ENCODE data around the gene USP37. TPM values are rescaled to one million over a fixed set of nuclear protein-coding genes. Genes with fewer than 3 reads are reported as not detected.

USP37 gene, protein sequence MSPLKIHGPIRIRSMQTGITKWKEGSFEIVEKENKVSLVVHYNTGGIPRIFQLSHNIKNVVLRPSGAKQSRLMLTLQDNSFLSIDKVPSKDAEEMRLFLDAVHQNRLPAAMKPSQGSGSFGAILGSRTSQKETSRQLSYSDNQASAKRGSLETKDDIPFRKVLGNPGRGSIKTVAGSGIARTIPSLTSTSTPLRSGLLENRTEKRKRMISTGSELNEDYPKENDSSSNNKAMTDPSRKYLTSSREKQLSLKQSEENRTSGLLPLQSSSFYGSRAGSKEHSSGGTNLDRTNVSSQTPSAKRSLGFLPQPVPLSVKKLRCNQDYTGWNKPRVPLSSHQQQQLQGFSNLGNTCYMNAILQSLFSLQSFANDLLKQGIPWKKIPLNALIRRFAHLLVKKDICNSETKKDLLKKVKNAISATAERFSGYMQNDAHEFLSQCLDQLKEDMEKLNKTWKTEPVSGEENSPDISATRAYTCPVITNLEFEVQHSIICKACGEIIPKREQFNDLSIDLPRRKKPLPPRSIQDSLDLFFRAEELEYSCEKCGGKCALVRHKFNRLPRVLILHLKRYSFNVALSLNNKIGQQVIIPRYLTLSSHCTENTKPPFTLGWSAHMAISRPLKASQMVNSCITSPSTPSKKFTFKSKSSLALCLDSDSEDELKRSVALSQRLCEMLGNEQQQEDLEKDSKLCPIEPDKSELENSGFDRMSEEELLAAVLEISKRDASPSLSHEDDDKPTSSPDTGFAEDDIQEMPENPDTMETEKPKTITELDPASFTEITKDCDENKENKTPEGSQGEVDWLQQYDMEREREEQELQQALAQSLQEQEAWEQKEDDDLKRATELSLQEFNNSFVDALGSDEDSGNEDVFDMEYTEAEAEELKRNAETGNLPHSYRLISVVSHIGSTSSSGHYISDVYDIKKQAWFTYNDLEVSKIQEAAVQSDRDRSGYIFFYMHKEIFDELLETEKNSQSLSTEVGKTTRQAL
- 45.0 and 45.5 TPM in 2 replicates for total RNA-seq

DNA sequence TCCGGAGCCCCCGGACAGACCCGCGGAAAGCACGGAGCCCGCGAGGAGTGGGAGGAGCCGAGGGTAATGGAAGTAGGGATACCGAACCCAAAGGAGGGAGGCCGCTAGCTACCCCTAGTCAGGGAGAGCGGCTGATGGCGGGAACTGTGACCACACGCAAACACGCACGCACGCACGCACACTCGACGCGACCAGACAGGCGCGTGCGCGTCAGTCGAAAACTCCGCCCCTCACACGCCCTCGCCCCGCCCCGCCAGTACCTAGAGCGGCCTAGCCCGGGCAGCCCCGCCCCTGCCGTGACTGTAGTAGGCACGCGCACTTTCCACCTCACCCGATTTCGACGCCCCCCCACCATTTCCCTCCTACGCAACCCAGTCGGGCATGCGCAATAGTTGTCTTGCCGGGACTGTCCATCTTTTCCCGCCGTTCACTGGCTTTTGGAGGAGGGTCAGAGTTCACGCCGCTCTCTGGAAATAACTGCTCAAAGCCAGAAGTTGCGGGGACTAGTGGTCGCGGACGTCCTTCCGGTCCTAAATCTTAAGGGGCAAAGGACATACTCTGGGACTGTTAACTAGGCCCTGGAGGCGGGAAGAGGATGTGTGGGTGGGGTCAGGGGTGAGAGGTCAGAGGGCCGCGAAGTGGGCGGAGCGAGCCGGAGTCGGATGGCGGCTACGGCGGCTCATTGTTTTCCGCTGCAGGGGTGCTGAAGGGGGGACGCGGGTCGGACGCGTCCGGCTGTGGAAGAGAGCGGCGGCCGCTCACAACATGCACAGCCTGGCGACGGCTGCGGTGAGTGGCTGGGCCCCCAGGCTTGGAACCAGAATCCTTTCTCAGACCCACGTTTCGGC, at the start of gene USP37, which contains the start of gene CNOT9:
Gene USP37, minus strand, starts transcription at position 162 of the 848 bp plus-strand sequence. CDS start 9,698 bp downstream, outside the sequence.
Gene CNOT9, plus strand, starts transcription at position 650 of the 848 bp plus-strand sequence. Its CDS starts 116 bp downstream, at position 766.
- DNase-seq = peak; percentile 100
- H3K27ac Mint-ChIP-seq = peak within 1 kb of the TSS; percentile 100
- no peaks in the 10 kb centered on the region for H3K9me3 Mint-ChIP-seq
- intact Hi-C loops (cut with micrococcal nuclease) = loop anchor here (1.0 to 5.0 kb wide), 13 partner anchors 14 to 684 kb away; partner anchors contain the start of genes AAMP, ARPC2, BCS1L and CNPPD1
- peak within 1 kb of the TSS; percentile 93 for H3K4me3 Mint-ChIP-seq
- no peaks in the 10 kb centered on the region for H3K27me3 Mint-ChIP-seq
- H3K36me3 Mint-ChIP-seq (ENCODE audit: low read depth) = peaks cover 56% of the 10 kb centered on the region
- peaks cover 52% of the 10 kb centered on the region for H3K4me1 Mint-ChIP-seq

DNA sequence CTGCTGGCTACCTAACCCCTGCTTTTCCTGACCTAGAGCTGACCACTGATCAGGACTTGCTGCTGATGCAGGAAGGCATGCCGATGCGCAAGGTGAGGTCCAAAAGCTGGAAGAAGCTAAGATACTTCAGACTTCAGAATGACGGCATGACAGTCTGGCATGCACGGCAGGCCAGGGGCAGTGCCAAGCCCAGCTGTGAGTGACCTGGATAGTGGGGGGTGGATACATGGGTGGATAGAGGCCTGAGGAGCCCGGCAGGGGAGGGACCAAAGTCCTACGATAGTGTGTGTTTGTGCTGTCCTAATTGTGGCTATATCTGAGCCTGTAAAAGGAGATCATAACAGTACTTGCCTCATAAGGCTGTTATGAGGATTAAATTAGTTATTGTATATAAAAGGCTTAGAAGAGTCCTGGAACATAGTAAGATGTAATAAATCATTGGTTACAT, 47.7 kb upstream of the USP37 start:
- Mint-ChIP-seq H3K27ac (no peak overlapping the region), H3K27me3 (peaks cover 3% of the 10 kb centered on the region), H3K36me3 (ENCODE audit: low read depth) (no peaks in the 10 kb centered on the region), H3K9me3 (no peaks in the 10 kb centered on the region), H3K4me1 (no peaks in the 10 kb centered on the region), H3K4me3 (no peak overlapping the region)
- intact Hi-C loops (cut with micrococcal nuclease) = no loop called here
- DNase-seq = no peak

DNA sequence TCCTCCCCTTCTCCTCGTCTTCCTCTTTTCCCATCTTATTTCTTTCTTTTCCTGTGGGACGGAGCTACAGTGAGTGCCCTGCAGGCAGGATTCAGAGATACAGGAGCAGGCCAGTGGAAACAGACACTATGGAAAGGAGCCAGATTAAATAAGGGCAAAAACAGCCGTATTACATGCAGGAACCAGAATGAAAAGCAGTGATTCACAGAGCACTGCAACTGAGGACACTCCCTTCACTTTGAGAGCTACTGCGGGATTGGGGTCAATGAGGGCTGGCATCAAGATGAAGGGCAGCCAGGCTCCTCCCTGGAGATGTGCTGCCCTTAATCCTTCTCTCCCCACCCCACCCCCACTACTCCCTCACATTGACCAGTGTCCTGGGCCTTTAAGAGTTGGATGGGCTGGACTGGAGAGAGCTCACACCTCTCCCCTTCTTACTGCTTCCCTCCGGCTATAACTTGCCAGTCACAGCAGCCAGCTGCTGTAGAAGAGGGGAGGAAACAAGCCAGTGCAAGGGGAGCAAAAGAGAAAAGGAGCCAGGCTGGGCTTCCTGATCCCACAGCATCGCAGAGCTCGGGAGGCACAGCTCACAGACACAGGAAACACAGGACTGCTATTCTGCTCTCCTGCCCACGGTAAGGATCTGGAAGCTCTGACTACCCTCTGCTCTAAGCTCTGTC, 39.4 kb upstream of the USP37 start, which contains the start of gene PLCD4:
Gene PLCD4, plus strand, starts transcription at position 464 of the 680 bp plus-strand sequence. CDS start 7,841 bp downstream, outside the sequence.
- Mint-ChIP-seq H3K4me1 (no peaks in the 10 kb centered on the region), H3K27ac (no peak within 1 kb of the TSS), H3K36me3 (ENCODE audit: low read depth) (no peaks in the 10 kb centered on the region), H3K4me3 (no peak within 1 kb of the TSS), H3K27me3 (peaks cover 14% of the 10 kb centered on the region), H3K9me3 (no peaks in the 10 kb centered on the region)
- DNase-seq = no peak
- intact Hi-C loops (cut with micrococcal nuclease) = no loop called here

DNA sequence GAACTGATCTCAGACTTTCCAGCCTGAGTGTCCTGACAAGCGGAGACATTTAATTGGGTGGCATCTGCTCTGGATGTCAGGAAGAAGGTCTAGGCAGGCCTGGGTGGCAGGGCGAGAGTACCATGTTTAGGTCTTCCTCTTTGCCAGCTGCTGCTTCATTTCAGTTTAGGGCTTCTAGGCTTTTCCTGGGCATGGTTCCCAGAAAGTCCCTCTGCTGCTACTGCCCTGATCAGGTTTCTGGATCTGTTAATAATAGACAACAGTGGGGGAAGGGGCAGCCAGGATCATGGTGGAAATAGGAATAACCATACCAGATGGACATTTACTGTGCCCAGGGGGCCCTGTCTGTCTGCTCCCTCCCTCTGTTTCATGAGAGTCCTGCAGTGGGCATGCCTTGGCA, 37.3 kb upstream of the USP37 start:
- Mint-ChIP-seq H3K4me3 (no peak overlapping the region), H3K9me3 (no peaks in the 10 kb centered on the region), H3K27me3 (peaks cover 11% of the 10 kb centered on the region), H3K4me1 (no peaks in the 10 kb centered on the region), H3K36me3 (ENCODE audit: low read depth) (no peaks in the 10 kb centered on the region), H3K27ac (no peak overlapping the region)
- DNase-seq = no peak
- intact Hi-C loops (cut with micrococcal nuclease) = no loop called here

DNA sequence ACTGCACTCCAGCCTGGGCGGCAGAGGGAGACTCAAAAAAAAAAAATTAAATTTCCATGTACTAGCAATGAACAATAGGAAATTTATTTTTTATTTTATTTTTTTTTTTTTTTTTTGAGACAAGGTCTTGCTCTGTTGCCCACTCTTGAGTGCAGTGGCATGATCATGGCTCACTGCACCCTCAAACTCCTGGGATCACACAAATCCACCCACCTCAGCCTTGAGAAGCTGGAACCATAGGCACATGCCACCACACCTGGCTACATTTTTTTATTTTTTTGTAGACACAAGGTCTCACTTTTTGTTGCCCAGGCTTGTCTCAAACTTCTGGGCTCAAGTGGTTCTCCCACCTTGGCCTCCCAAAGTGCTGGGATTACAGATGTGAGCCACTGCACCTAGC, 17.4 kb upstream of the USP37 start:
- Mint-ChIP-seq H3K27me3 (no peaks in the 10 kb centered on the region), H3K4me1 (peaks cover 22% of the 10 kb centered on the region), H3K4me3 (no peak overlapping the region), H3K36me3 (ENCODE audit: low read depth) (peaks cover 62% of the 10 kb centered on the region), H3K27ac (no peak overlapping the region), H3K9me3 (no peaks in the 10 kb centered on the region)
- DNase-seq = no peak
- intact Hi-C loops (cut with micrococcal nuclease) = no loop called here

DNA sequence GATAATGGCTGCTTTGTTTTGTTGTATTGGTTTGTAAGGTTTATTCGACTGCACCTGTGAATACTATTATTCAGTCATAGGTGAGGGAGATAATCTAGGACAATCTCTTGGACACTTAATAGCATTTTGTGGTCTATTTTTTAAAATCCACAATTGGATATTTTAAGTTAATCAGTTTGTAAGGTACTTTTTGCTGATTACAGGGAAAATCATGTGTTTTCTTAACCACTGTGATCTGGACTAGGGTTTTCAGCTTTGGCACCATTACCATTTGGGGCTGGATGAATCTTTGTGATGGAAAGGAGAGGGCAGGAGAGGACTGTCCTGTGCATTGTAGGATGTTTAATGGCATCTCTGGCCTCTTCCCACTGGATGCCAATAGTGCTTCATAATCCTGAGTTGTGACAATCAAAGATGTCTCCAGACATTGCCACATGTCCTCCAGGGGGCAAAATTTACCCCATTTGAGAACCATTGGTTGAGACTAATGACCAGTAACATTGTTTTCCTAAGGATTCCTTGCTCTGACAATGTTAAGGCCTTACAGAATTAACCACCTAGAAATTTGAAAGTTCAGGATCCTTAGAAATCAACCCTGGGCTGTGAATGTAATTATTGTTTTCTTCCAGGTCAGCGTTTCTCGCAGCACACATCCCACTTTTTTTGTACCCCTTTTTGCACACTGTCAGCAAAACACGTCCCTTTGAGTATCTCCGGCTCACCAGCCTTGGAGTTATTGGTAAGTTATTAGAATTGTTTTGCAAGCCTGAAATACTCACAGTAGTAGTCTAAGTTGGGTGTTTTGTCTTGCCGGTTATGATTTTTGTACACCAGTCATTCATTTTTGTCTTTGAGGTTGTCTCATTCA, 16.1 kb upstream of the USP37 start:
- Mint-ChIP-seq H3K36me3 (ENCODE audit: low read depth) (peaks cover 56% of the 10 kb centered on the region), H3K27me3 (no peaks in the 10 kb centered on the region), H3K4me1 (peaks cover 26% of the 10 kb centered on the region), H3K4me3 (no peak overlapping the region), H3K27ac (no peak overlapping the region), H3K9me3 (no peaks in the 10 kb centered on the region)
- intact Hi-C loops (cut with micrococcal nuclease) = no loop called here
- no peak for DNase-seq

DNA sequence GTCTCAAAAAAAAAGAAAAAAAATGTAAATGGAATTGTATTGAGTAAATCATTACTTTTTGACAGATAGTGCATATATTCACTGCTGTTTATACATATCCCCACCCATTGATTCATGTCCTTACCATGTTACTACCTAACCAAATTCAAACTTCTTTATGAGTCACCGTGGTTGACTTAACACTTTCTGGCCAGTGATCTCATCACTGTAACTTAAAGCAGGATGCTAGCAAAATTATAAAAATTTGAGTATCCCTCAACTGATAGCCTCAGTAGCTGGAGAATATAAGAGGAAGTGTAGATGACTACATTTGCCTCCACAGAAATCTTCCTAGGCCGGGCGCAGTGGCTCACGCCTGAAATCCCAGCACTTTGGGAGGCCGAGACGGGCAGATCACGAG, 13.9 kb upstream of the USP37 start:
- peak overlapping the region; percentile 82 for H3K27ac Mint-ChIP-seq
- H3K9me3 Mint-ChIP-seq = no peaks in the 10 kb centered on the region
- H3K4me1 Mint-ChIP-seq = peaks cover 37% of the 10 kb centered on the region
- no peak for DNase-seq
- H3K36me3 Mint-ChIP-seq (ENCODE audit: low read depth) = peaks cover 48% of the 10 kb centered on the region
- H3K4me3 Mint-ChIP-seq = no peak overlapping the region
- intact Hi-C loops (cut with micrococcal nuclease) = loop anchor here (1.0 kb wide), 1 partner anchor 14 kb away; the partner anchor contains the start of genes CNOT9 and USP37
- H3K27me3 Mint-ChIP-seq = no peaks in the 10 kb centered on the region

DNA sequence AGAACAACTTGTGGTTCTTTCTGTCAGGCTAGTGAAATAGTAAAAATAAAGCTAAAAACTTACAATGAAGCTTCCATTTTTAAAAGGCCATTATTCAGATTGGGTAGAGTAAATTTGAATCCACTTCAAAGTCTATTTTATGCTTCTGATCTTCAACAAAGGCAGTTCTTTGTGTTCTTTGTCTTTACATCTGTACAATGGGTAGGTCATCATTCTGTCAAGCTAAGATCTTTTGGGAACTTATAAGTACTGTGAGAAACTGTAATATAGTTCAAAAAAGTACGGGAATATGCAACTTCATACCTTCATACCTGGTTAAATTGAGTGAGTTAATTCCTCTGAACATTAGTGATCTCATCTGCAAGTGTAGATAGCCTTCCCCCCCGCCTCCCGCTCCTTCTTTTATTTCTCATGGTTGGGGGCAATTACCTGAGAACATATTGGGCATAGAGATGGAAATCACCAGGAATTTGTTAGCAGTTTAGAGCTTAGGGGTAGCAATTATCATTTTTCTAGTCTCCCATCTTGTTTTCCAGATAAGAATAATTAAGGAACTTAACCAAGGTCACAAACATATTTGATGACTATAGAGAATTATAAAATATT, 10.2 kb upstream of the USP37 start:
- no peaks in the 10 kb centered on the region for H3K9me3 Mint-ChIP-seq
- no peak overlapping the region for H3K4me3 Mint-ChIP-seq
- DNase-seq = no peak
- H3K27me3 Mint-ChIP-seq = no peaks in the 10 kb centered on the region
- H3K36me3 Mint-ChIP-seq (ENCODE audit: low read depth) = peaks cover 42% of the 10 kb centered on the region
- H3K27ac Mint-ChIP-seq = no peak overlapping the region
- intact Hi-C loops (cut with micrococcal nuclease) = no loop called here
- peaks cover 36% of the 10 kb centered on the region for H3K4me1 Mint-ChIP-seq

DNA sequence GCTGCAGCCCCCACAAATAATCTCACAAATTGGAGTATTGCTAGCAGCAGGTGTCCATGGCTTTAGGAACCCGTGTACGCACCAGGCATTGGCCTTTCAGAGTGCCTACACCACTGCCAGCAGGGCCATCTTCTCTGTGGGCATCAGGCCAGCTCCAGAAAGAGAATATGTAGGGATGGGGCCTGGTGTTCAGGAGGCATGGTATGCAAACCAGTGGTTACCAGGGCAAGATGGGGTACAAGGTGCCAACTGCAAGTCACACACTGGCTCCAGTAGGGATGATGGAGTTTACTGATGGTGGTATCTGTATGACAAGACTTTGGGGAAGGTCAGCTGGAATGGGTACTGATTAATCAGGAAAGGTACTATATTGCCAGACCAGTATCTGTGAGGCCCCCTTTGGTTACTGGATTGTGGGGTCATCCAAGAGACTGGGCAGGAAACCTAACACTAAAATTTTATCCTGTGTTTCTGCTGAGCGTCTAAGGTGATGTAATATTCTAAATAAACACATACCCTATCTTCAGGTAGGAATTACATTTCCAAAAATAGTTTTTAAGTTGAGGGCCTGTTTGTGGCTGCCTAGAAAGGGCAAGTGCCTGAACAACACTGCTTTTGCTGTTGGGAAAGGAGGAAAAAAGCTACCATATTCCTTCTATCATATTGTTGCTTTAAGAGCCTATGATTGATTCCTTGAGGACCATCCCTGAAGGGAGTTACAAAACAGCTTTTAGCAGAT, 9.5 kb upstream of the USP37 start:
- intact Hi-C loops (cut with micrococcal nuclease) = no loop called here
- Mint-ChIP-seq H3K27ac (peak overlapping the region; percentile 24), H3K9me3 (no peaks in the 10 kb centered on the region), H3K4me1 (peaks cover 31% of the 10 kb centered on the region), H3K36me3 (ENCODE audit: low read depth) (peaks cover 39% of the 10 kb centered on the region), H3K4me3 (no peak overlapping the region), H3K27me3 (no peaks in the 10 kb centered on the region)
- DNase-seq = no peak

DNA sequence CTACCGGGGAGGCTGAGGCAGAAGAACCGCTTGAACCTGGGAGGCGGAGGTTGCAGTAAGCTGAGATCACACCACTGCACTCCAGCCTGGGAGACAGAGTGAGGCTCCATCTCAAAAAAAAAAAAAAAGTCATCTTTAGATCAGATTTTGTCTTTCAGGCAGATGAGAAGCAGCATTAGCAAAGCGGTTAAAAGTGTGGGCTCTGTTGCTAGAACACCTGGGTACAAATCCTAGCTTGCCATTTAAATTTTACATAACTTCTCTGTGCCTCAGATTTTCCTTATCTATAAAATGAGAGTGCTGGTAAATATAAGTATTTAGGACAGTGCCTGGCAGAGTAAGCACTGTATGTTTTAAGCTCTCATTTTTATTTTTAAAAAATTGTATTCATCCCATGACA, 8.7 kb upstream of the USP37 start:
- Mint-ChIP-seq H3K36me3 (ENCODE audit: low read depth) (peaks cover 39% of the 10 kb centered on the region), H3K9me3 (no peaks in the 10 kb centered on the region), H3K27ac (no peak overlapping the region), H3K4me3 (no peak overlapping the region), H3K4me1 (peaks cover 32% of the 10 kb centered on the region), H3K27me3 (no peaks in the 10 kb centered on the region)
- DNase-seq = no peak
- intact Hi-C loops (cut with micrococcal nuclease) = no loop called here

DNA sequence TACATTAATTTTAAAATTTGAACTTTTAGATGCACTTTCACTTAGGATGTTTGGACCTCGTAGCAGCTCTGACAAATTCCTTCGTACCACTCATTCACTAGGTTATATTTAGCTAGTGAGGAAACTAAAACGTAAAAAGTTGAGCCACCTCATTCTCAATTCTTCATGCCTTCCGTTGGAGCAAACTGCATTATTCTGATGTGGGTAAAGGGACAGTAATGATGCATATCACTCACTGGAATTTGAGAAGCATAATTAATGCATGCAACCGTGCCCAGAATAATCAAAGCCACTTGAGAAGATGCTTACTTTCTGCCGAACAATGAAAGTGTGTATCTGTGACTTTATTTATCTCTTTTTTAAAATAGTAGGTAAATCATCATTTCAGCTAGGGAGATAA, 2.7 kb upstream of the USP37 start:
- H3K36me3 Mint-ChIP-seq (ENCODE audit: low read depth) = peaks cover 57% of the 10 kb centered on the region

More for the DNA sequence above, 2.7 kb upstream of the USP37 start:
- peak overlapping the region; percentile 100 for H3K27ac Mint-ChIP-seq
- H3K9me3 Mint-ChIP-seq = no peaks in the 10 kb centered on the region
- peaks cover 44% of the 10 kb centered on the region for H3K4me1 Mint-ChIP-seq
- H3K4me3 Mint-ChIP-seq = peak overlapping the region; percentile 93
- no peak for DNase-seq
- no peaks in the 10 kb centered on the region for H3K27me3 Mint-ChIP-seq
- intact Hi-C loops (cut with micrococcal nuclease) = no loop called here

Data from activated CD4-positive, alpha-beta T cell treated with anti-CD3 and anti-CD28 coated beads, Interleukin-2, amount 10 ng/mL, durations not matched to agents 24 days and 14 days (primary cell).